NCI-H1092 (cell line): ENCODE measurements around the gene PUS7.
"Not testable (repeated sequence)": the region's sequence is repeated elsewhere in the genome, so short reads cannot be mapped to it uniquely, and the experiment has no call there.

Experiments used
- DNase-seq: peaks from one replicate; lab custom pipeline; 2025; lab: John Stamatoyannopoulos, UW

PUS7 gene

DNA sequence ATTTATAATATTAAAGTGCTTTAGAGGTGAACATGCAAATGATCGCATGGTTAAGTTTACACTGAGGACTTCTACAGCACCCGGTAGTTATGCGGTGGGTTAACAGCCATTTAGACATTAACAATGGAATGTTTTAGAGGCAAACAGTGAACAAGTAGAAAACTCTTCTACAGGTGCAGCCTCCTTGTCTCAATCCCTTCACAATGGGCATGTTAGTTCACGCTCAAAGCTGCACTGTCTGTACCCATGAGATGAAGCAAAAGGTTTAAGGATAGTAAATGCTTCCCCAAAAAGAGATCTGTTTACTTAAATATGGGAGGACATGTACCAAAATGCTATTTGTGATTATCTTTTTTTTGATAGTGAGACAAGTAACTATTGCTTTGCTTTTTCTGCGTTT, 25.1 kb downstream of the PUS7 start:
- no peak for DNase-seq

DNA sequence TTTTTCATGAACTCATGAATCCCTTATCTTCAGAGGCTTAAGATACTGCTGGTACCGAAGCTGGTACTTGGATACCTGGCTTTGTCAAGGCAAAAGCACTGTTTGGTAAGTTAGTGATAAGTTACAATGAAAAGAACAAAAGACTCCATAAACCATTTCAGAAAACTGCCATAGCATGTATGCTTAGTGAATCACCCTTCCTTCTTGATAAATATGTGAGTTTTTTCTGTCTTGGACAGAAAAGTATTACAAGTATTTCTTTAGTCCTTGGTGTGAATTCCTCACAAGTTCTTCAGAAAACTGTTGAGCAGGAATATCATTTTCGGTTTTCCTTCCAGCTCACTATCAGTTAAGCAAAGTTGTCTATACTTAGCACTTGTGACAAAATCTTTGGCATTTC, 25.6 kb downstream of the PUS7 start:
- DNase-seq: no peak

DNA sequence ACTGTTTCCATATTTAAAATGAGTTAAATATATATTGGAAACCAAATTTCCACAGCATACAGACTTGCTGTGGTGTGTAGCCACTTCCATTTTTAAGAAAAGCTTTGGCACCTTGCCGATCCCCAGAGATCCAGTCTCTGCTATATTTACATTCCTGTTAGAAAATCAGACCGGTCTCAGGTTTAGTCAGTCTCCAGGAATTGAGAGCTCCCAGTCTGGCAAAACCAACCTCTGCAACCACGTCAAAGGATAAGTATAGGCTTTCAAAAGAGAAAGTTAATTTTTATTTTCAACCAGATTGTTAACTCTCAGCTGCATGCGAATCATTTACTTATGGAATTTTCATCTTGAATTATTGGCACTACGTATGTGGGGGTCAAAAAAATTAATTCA, 28.2 kb downstream of the PUS7 start:
- DNase-seq: no peak

DNA sequence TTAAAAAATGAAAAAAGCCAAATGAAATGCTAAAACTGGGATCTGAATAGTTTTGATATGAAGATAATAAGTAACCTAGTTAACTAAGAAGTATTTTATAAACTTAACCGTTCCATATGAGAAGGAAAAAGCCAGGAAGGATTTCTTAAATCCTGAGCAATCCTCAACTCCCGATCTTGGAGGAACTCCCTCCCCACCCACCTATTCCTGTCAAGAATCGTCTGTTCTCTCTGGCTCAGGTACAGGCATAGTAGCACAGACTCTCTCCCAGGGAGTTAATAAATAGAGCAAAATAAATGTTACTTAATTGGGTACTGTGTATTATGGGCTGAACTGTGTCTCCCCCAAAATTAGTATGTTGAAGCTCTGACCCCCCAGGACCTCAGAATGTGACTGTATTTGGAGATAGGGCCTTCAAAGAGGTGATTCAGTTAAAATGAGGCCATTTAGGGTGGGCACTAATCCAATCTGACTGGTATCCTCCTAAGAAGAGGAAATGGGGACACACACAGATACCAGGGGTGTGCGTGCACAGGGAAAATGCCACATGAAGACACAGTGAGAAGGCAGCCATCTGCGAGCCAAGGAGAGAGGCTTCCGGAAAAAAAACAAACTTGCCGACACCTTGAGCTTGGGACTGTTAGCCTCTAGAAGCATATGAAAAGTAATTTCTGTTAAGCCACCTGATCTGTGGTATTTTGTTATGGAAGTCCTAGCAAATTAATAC, 28.7 kb downstream of the PUS7 start:
- no peak for DNase-seq

DNA sequence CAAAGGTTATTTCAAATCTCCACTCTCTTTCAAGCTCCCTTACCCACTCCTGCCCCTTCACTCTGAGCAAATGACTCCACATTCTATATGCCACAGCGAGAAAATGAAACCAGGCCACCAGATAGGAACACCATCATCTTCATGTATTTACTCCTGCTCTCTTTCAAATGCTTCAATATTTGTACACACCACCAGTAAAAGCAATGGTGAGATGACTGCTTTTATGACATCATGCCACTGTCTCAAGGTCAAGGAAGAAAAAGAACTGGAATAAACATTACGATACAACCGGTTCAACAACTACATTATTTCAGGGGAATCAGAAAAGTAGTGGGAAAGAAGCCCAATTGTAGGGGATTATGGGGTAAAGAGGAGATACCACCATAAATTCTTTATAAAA, 32.7 kb downstream of the PUS7 start:
- DNase-seq: no peak

DNA sequence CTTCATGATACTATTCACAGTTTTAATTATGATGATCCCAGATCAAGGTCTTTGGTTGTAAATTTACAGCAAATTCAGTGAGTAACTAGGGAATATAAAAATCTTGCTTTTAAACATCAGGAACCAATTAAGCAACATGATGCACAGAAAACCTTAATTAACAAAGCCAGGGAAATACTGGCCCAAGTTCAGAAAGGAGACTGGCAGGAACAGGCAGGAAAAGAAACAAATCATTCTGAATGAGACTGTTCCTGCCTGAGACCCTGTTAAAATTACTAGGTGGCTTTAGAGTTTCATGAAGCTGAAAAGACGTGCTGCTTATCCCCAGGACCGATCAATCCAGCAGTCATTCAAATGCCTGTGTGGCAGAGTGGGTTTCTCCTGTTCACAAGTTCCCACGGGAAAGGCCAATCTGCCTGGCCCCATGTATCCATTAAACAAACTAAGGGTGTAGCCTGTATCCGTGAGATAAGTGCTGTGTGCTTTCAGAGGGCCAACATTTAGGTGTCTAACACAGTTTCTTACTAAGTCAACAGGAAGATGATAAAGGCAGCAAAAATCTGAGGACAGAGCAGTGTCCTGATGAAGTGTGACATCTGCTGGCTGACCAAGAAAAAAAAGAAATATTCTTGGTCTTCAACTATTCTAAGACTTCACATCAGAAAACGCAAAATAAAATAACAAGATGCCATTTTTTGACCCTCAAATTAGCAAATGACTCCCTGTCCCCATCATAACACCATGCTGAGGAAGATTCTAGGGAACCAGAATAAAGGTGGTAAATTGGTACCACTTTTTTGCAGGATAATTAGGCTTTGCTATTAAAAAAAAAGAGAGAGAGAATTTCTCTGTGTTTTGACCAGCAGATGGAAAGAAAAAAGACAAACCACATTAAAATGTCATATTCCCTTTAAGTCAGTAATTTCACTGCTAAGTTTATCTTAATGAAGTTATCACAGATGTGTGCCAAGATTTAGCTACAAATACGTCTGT, 34.2 kb downstream of the PUS7 start:
- no peak for DNase-seq

DNA sequence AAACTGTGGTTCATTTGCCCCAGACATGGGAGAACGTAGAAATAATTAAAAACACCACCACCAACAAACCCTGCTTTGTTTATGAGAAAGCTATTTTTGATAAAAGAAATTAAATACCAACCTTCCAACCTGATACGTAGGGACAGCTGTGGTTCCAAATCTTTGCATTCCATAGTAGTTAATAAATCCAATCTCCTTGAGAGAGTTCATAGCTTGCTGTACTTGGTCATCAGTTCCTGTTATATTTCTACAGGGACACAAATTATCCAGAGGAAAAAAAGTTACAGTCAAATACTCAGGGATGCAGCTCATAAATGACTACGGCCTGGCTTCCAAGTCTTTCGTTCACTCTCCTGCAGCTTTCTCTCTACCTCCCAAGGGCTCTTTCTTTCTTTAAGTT, 41.1 kb downstream of the PUS7 start:
- no peak for DNase-seq

DNA sequence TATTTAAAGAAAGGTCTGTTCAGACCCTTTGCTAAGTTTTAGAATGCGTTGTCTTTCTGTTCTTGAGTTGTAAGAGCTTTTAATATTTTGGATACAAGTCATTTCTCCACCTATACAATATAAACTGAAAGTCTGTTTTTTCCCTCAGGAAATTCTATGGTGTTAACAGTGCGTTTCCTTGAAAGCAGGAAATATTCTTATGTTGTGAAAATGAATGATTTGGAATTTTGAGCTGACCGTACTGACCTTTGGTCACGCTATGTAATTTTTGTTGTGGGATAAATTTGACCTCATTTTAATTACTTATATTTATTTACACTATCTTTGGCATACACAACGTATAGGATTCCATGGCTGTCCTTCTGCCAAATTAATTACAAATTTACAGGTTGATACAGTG, 43.5 kb downstream of the PUS7 start:
- no peak for DNase-seq

DNA sequence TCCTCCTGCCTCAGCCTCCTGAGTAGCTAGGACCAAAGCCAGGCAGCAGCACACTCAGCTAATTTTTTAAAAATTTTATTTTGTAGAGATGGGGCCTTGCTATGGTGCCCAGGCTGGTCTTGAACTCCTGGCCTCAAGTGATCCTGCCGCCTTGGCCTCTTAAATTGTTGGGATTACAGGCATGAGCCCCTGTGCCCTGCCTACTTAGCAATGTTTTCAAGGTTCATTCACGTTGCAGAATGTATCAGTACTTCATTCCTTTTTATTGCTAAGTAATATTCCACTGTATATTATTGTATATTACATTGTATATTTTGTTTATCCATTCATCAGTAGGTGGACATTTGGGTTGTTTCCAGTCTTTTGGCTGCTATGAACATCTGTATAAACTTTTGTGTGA, 44.2 kb downstream of the PUS7 start:
- DNase-seq: no peak

DNA sequence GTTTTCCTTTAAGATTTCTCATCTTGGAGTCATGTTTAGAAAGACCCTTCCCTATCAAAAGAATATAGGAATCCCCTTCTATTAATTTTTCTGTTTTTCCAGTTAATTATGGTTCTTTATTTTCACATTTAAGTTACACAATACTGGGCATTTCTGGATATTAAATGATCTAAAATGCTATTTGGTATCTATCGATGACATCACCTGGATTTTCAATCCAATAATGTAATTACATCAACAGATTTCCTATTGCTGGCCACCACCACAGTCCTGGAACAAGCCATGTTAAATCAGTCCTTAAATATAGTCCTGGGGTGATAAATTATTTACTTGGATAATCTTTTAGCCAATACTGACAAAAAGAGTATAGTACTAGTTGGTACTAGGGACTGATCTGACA, 48.0 kb downstream of the PUS7 start:
- DNase-seq: no peak

DNA sequence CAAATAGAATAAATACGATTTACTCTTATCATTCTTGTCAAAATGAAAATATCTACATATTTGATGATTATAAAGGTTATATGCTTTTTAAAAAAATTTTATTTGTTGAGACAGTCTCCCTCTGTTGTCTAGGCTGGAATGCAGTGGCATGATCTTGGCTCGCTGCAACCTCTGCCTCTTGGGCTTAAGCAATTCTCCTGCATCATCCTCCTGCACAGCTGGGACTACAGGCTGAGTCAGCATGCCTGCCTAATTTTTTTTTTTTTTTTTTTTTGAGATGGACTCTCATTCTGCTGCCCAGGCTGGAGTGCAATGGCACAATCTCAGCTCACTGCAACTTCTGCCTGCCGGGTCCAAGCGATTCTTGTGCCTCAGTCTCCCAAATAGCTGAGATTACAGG, 48.9 kb downstream of the PUS7 start:
- DNase-seq: no peak

DNA sequence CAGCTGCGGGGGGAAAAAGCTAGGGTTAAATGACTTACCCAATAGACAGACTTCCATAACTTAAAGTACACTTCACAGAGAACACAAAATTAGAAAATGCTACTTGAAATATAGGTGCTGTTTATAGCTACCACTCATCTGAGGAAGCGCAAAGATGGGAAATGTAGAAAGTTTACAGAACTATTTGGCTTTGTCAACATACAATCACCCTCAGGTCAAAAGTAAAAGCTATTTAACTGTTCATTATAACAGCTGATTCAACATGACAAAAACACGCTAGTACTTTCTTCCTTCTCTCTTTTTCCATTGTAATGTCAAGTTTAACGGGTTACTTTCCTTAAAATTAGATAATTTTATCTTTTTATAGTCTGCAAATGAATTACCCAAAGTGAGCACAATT, 51.2 kb downstream of the PUS7 start:
- DNase-seq: no peak

DNA sequence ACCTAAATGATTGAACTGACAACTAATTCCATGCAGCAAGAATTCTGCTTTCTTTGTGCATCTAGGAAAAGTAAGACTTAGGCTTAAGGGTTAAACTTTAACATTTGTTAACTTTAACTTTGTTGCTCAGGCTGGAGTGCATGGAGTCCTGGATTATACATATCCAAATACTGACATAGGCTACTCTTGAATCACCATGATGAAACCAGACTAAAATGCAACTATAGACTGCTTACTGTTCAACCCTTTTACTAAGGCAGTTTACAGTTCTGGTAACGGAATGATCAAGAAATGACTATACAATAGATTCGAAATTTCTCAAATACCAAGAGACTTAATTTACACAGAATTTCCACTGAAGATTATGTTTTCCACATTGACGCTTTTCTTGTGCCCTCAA, 52.0 kb downstream of the PUS7 start:
- no peak for DNase-seq

DNA sequence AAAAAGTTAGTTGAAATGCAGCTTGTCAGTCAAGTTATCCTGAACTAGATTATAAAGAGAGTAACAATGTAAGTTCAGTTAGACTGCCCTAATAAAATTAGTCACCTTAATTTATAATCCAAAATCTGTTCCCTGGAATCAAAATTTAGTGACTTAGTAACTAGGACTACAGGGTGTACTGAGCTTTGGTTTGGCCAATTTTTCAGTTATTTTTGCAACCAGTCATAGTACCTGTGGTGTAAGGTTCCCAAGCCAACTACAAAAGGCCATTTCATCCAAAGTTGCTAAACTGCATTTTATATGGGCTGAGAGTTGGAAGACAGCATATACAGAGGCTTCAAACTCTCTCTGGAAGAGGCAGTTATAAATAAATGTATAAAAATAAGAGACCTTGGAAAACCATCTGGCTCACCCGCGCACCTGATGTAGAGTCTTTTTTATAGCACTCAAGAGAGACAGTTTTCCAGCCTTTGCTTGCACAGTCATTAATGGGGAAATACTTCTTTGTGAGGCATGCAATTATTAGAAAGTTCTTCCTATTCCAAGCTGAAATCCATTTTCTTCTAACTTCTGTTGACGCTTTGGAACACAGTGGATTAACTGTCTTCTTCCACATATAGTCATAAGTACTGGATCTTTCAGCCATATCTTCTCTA, 59.2 kb downstream of the PUS7 start:
- DNase-seq: no peak

DNA sequence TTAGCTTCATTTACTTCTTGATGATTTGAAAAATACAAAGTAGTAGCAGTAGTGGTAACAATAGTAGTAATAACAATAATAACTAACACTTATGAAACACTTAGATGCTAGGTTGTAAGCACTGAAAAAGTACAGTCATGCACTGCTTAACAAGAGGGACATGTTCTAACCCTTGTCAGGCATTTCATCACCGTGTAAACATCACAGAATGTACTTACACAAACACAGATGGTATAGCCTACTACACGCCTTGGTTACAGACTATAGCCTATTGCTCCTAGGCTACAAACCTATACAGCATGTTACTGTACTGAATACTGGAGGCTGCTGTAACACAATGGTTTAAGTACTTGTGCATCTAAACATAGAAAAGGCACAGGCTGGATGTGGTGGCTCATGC, 60.6 kb downstream of the PUS7 start:
- no peak for DNase-seq

DNA sequence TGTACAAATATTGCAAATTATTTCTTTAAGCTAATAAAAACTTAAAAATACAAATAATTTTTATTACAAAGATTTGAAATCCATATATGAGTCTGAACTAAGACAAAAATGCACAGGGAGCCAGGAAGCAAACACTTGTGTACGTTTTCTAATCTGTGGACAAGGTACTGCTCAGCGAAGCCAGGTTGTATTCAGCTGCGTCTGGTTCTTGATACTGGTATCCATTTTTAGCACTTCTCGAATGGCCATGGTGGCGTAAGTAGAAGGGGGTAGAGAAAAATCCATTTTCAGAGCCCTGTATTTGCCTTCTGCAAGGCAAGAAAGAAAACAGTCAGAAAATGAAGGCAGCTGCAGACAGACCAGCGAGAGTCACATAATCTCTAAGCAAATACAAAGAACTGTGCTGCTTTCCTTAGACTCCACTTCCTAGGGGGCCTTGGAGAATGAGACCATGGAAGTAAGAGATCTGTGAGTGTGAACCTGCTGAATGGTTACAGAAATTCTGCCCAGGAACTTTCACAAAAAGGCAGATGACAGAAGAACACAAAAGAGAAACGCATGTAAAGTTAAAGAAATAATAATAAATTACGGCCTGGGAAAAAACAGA, 64.3 kb downstream of the PUS7 start:
- no peak for DNase-seq

DNA sequence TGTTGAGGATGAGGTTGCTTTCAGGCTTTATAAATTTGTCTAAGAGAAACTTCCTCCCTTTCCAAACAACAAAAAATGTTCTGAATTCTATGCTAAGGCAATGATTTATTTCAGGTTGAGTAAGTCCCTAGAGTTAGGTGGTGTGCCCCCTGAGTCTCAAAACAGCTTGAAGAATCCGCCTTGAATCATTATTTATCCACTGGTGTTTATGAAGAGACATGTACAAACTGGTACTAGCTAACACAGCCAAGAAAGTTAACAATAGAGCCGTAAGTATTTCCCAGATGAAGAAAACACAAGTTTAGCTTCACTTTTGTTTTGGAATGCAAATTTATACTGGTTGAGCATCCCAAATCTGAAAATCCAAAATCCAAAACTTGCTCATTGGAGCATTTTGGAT, 67.2 kb downstream of the PUS7 start:
- DNase-seq: no peak

DNA sequence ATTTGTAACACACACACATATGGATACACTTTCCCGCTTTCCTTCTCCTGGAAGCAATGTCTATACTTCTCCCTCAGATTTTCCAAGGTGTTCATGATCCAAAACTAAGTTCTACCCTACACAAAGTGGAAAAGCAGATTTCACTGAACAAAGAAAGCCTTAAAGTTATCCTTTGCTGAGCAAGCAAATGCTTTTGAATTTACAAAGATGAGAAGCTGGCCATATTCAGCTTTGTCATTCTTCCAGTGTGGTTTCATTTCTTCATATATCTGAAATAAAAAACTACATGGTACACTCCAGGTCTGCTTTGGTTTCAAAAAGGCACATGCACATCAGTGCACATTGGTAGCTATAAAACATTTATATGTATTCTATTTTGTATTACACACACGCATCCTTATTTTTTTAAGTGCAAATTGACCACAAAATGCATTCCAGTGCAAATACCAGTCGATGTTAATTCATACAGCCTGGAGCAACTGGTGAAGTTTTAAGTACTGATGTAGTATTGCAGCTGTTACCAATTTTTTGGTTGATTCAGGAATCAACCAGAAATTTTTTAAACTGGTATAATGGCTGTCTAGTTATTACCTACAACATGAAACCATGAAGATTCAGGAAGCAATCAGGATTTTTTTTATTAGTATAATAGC, 67.8 kb downstream of the PUS7 start:
- no peak for DNase-seq

DNA sequence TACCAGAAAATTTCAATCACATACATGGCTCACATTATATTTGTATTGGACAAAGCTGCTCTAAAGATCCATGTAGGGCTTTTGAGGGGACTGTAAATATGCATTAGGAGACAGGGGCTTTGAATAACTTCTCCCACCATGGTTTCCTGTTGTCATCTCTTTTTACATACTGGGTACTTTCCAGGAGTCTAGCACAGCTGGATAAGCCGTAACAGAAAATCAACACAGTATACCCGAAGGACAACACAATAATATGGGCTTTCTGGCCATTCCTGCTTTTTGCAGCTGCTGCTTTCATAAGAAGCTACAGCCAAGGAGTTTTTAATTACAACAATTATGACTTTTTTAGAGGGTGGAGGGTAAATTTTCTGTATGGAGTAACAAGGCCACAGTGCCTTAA, 70.0 kb downstream of the PUS7 start:
- no peak for DNase-seq

DNA sequence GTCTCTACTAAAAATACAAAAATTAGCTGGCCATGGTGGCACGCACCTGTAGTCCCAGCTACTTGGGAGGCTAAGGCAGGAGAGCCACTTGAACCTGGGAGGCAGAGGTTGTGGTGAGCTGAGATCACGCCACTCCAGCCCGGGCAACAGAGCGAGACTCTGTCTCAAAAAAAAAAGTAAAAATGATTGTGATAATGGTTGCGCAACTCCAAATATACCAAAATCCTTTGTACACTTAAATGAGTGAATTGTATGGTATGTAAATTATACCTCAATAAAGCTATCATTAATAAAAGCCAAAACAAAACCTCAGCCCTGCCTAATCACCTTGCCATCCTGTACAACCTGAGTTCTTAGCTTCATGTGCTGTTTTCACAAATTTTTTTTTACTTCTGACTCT, 71.2 kb downstream of the PUS7 start:
- DNase-seq: not testable (repeated sequence)

DNA sequence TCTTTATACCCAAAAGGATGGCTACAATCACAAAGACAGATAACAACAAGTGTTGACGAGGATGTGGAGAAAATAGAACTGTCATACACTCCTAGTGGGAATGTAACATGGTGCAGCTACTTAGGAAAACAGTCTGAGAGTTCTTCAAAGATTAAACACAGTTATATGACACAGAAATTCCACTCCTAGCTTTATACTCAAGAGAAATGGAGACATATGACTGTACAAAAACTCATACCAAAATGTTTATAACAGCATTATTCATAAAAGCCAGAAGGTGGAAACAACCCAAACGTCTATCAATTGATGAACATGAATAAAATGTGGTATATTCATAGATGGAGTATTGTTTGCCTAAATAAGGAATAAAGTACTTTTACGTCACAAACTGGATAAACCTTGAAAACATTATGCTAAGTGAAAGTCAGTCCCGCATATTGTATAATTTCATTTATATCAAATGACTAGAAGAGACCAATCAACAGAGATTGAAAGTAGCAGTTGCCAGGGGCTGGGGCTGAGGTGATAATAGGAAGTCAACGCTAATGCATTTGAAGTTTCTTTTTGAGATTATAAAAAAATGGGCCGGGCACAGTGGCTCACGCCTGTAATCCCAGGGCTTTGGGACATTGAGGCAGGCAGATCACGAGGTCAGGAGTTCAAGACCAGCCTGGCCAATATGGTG, 71.8 kb downstream of the PUS7 start:
- DNase-seq: no peak
